HG03521 (cell line): ENCODE results near the gene ZNF554.

Experiments used
- ATAC-seq: cut with Tn5 transposase; IDR thresholded peaks from one replicate; pipeline ENCODE4 v1.9.1; 2021; ENCODE audit warnings: mild to moderate bottlenecking, moderate library complexity; ENCODE audit not compliant: unreplicated experiment

Gene ZNF554

GRCh38 chr19:2819540-2820111, at the start of gene ZNF554:
Gene ZNF554 (plus strand): TSS chr19:2819868. CDS start chr19:2820072, 204 bp downstream.
- ATAC-seq: peak; percentile 88

- no peak for ATAC-seq
Measured at GRCh38 chr19:2770055-2771013, 49.3 kb upstream of the ZNF554 start.

- no peak for ATAC-seq
Measured at GRCh38 chr19:2771786-2772674, 47.6 kb upstream of the ZNF554 start.

- ATAC-seq: no peak
Measured at GRCh38 chr19:2774083-2774679, 45.5 kb upstream of the ZNF554 start.

- no peak for ATAC-seq
Measured at GRCh38 chr19:2774953-2775555, 44.6 kb upstream of the ZNF554 start.

- no peak for ATAC-seq
Measured at GRCh38 chr19:2775556-2776430, 43.9 kb upstream of the ZNF554 start.

GRCh38 chr19:2777952-2778683, 41.5 kb upstream of the ZNF554 start:
- ATAC-seq: no peak

- ATAC-seq: no peak
Measured at GRCh38 chr19:2779121-2779740, 40.4 kb upstream of the ZNF554 start.

- ATAC-seq: no peak
Measured at GRCh38 chr19:2780284-2780683, 39.4 kb upstream of the ZNF554 start.

- no peak for ATAC-seq
Measured at GRCh38 chr19:2782329-2782935, 37.2 kb upstream of the ZNF554 start.

- peak; percentile 71 for ATAC-seq
Measured at GRCh38 chr19:2782936-2783780, 36.5 kb upstream of the ZNF554 start, which contains the start of gene SGTA. Gene SGTA (minus strand): TSS chr19:2783273. CDS start chr19:2769068, 14,205 bp downstream.

GRCh38 chr19:2783781-2784145, 35.9 kb upstream of the ZNF554 start:
- no peak for ATAC-seq

- ATAC-seq: peak; percentile 62
Measured at GRCh38 chr19:2785244-2785997, 34.2 kb upstream of the ZNF554 start, which contains the start of gene THOP1. Gene THOP1 (plus strand): TSS chr19:2785503. CDS start chr19:2785663, 160 bp downstream.

GRCh38 chr19:2787115-2787514, 32.6 kb upstream of the ZNF554 start:
- no peak for ATAC-seq

- ATAC-seq: no peak
Measured at GRCh38 chr19:2788237-2788636, 31.4 kb upstream of the ZNF554 start.

GRCh38 chr19:2790194-2790556, 29.5 kb upstream of the ZNF554 start:
- no peak for ATAC-seq
